HEK293 (cell line): Measurements from ENCODE around the gene CSTPP1.

Source experiments
- CTCF ChIA-PET: fragments of 350-600 bp; formaldehyde crosslinking; extraction: SDS; loops from one replicate; lab custom pipeline; 2021; ENCODE audit warnings: antibody characterized with exemption; lab: Yijun Ruan, JAX
- POLR2A ChIA-PET: fragments of 300-600 bp; formaldehyde crosslinking; extraction: SDS; loops from one replicate; lab custom pipeline; 2020; ENCODE audit warnings: antibody characterized with exemption, inconsistent platforms; lab: Yijun Ruan, JAX
- H3K27ac ChIP-seq: fragments of 200-500 bp; sonication (Bioruptor generic); 2 replicates; pipeline ENCODE4 v1.5.1; 2014; ENCODE audit warnings: low read depth, low read length, control low read depth, inconsistent platforms; ENCODE audit errors: extremely low read depth
- H3K36me3 ChIP-seq, 2 experiments: fragments of 200-500 bp in 1 of 2; sonication (Bioruptor generic) in 1 of 2; 1 replicate in 1 of 2; 2 replicates in 1 of 2; pipeline ENCODE4 v1.5.1; 2014 to 2017; ENCODE audit warnings: inconsistent platforms in 2 of 2, low read length in 2 of 2; ENCODE audit not compliant: control insufficient read depth in 2 of 2, insufficient read depth in 1 of 2
- H3K4me1 ChIP-seq: fragments of 200-500 bp; sonication (Bioruptor generic); 2 replicates; pipeline ENCODE4 v1.5.1; 2014; ENCODE audit warnings: mild to moderate bottlenecking, low read length, inconsistent platforms; ENCODE audit not compliant: control insufficient read depth, insufficient read depth
- H3K4me3 ChIP-seq: 2 replicates; pipeline ENCODE4 v1.5.1; 2011; ENCODE audit warnings: low read depth, mild to moderate bottlenecking, control low read depth, low read length, moderate library complexity
- H3K9me3 ChIP-seq: fragments of 200-500 bp; sonication (Bioruptor generic); 2 replicates; pipeline ENCODE4 v1.5.1; 2014; ENCODE audit warnings: low read depth, low read length, inconsistent platforms; ENCODE audit not compliant: control insufficient read depth, insufficient read depth
- AEBP2 ChIP-seq: fragments of 450-650 bp; formaldehyde crosslinking; IDR thresholded peaks from 2 replicates; pipeline ENCODE4 v1.5.1; 2016; ENCODE audit warnings: missing biosample characterization, missing genetic modification characterization, borderline replicate concordance
- FEZF1 ChIP-seq: fragments of 450-650 bp; formaldehyde crosslinking; IDR thresholded peaks from 2 replicates; pipeline ENCODE4 v1.5.1; 2016; ENCODE audit warnings: missing biosample characterization, missing genetic modification characterization
- HOXA7 ChIP-seq: sonication (generic); formaldehyde crosslinking; IDR thresholded peaks from 2 replicates; pipeline ENCODE4 v1.8.1; 2022; ENCODE audit warnings: missing genetic modification reagents, borderline replicate concordance
- REPIN1 ChIP-seq: fragments of 450-650 bp; formaldehyde crosslinking; IDR thresholded peaks from 2 replicates; pipeline ENCODE4 v1.5.1; 2017; ENCODE audit warnings: missing biosample characterization, missing genetic modification characterization, low read depth
- SETDB1 ChIP-seq: IDR thresholded peaks from one replicate; pipeline ENCODE4 v1.6.1; 2017; ENCODE audit warnings: mild to moderate bottlenecking, low read length, moderate library complexity, mixed read lengths; ENCODE audit not compliant: insufficient read length
- SP3 ChIP-seq: fragments of 450-650 bp; formaldehyde crosslinking; IDR thresholded peaks from 2 replicates; pipeline ENCODE4 v1.5.1; 2016; ENCODE audit warnings: missing biosample characterization, missing genetic modification characterization
- YY1 ChIP-seq: fragments of 450-650 bp; formaldehyde crosslinking; IDR thresholded peaks from 2 replicates; pipeline ENCODE4 v1.5.1; 2018; ENCODE audit warnings: missing biosample characterization, missing genetic modification characterization
- ZBTB21 ChIP-seq: fragments of 450-650 bp; formaldehyde crosslinking; IDR thresholded peaks from 2 replicates; pipeline ENCODE4 v1.5.1; 2017; ENCODE audit warnings: missing biosample characterization, missing genetic modification characterization
- ZFP37 ChIP-seq: fragments of 450-650 bp; formaldehyde crosslinking; IDR thresholded peaks from 2 replicates; pipeline ENCODE4 v1.5.1; 2016; ENCODE audit warnings: missing biosample characterization, missing genetic modification characterization
- ZNF121 ChIP-seq: fragments of 450-650 bp; formaldehyde crosslinking; IDR thresholded peaks from 2 replicates; pipeline ENCODE4 v1.5.1; 2016; ENCODE audit warnings: missing biosample characterization, missing genetic modification characterization
- ZNF16 ChIP-seq: fragments of 450-650 bp; formaldehyde crosslinking; IDR thresholded peaks from 2 replicates; pipeline ENCODE4 v1.5.1; 2016; ENCODE audit warnings: low read depth, missing biosample characterization, missing genetic modification characterization
- ZNF19 ChIP-seq: fragments of 450-650 bp; formaldehyde crosslinking; IDR thresholded peaks from 2 replicates; pipeline ENCODE4; 2016; ENCODE audit warnings: missing biosample characterization, missing genetic modification characterization, low read depth
- ZNF354C ChIP-seq: fragments of 450-650 bp; formaldehyde crosslinking; IDR thresholded peaks from 2 replicates; pipeline ENCODE4 v1.5.1; 2016; ENCODE audit warnings: missing biosample characterization, missing genetic modification characterization, low read depth, borderline replicate concordance
- ZNF362 ChIP-seq: fragments of 450-650 bp; formaldehyde crosslinking; IDR thresholded peaks from 2 replicates; pipeline ENCODE4 v1.5.1; 2016; ENCODE audit warnings: missing biosample characterization, missing genetic modification characterization
- ZNF398 ChIP-seq: fragments of 450-650 bp; formaldehyde crosslinking; IDR thresholded peaks from 2 replicates; pipeline ENCODE4 v1.5.1; 2017; ENCODE audit warnings: missing biosample characterization, missing genetic modification characterization
- ZNF404 ChIP-seq: fragments of 450-650 bp; formaldehyde crosslinking; IDR thresholded peaks from 2 replicates; pipeline ENCODE4 v1.5.1; 2017; ENCODE audit warnings: missing biosample characterization, missing genetic modification characterization
- ZNF529 ChIP-seq: fragments of 450-650 bp; formaldehyde crosslinking; IDR thresholded peaks from 2 replicates; pipeline ENCODE4 v1.5.1; 2017; ENCODE audit warnings: missing genetic modification characterization, missing biosample characterization; ENCODE audit not compliant: insufficient replicate concordance
- ZNF561 ChIP-seq: fragments of 450-650 bp; IDR thresholded peaks from 2 replicates; pipeline ENCODE4 v1.5.1; 2018; ENCODE audit warnings: missing biosample characterization, missing genetic modification characterization, borderline replicate concordance
- ZNF610 ChIP-seq: fragments of 450-650 bp; formaldehyde crosslinking; IDR thresholded peaks from 2 replicates; pipeline ENCODE4 v1.5.1; 2016; ENCODE audit warnings: missing biosample characterization, missing genetic modification characterization, borderline replicate concordance
- ZNF639 ChIP-seq: fragments of 450-650 bp; formaldehyde crosslinking; IDR thresholded peaks from 2 replicates; pipeline ENCODE4 v1.5.1; 2016; ENCODE audit warnings: missing biosample characterization, missing genetic modification characterization
- ZNF654 ChIP-seq: fragments of 450-650 bp; formaldehyde crosslinking; IDR thresholded peaks from 2 replicates; pipeline ENCODE4 v1.5.1; 2016; ENCODE audit warnings: low read depth, missing biosample characterization, missing genetic modification characterization
- ZNF76 ChIP-seq: fragments of 450-650 bp; formaldehyde crosslinking; IDR thresholded peaks from 2 replicates; pipeline ENCODE4; 2016; ENCODE audit warnings: low read depth, missing biosample characterization, missing genetic modification characterization, borderline replicate concordance

Gene CSTPP1

DNA sequence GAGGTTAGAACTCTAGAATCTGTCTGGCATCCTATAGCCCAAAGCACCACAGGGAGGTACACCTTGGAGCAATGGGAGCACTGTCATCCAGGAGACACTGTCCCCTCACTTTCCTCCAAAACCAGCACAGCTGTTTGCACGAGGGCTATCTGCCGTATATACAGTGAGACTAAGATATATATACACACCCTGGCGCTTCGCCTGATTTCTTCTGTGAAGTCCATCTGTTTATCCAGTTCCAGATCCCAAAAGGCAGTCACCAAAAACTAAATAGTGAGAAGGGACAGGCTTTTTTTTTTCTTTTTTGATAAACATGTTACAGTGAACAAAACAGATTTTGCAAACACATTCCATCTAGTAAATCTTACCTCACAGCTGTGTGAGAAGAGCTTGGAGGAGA lies 171.7 kb downstream of the CSTPP1 start:
- CTCF ChIA-PET, result no interaction called here
- TF ChIP-seq ZNF354C (tag by site-specific recombination) (no peak), ZNF19 (no peak), ZNF561 (tag by site-specific recombination) (no peak), ZNF610 (tag by site-specific recombination) (no peak)
- POLR2A ChIA-PET, result interaction anchor here (0.6 to 1.4 kb wide), 2 partner anchors 15 to 191 kb away, joined by 3 to 5 read pairs; no protein-coding TSS in a partner anchor
- Histone ChIP-seq H3K36me3 (no peaks in the 10 kb centered on the region), H3K4me1 (no peaks in the 10 kb centered on the region), H3K27ac (no peak overlapping the region), H3K4me3 (no peak overlapping the region), H3K9me3 (no peaks in the 10 kb centered on the region)

GRCh38 chr11:47109051-47109726 lies 172.6 kb downstream of the CSTPP1 start:
- ChIA-PET CTCF (interaction anchor here (0.7 to 1.1 kb wide), 3 partner anchors 16 to 44 kb away, joined by 3 to 4 read pairs (median 3); no protein-coding TSS in a partner anchor), POLR2A (interaction anchor here (0.5 kb wide), 1 partner anchor 651 kb away, joined by 5 read pairs; no protein-coding TSS in a partner anchor)
- TF ChIP-seq FEZF1 (no peak), ZNF121 (no peak), ZNF529 (tag by site-specific recombination) (no peak), ZNF398 (tag by site-specific recombination) (no peak), REPIN1 (no peak), SETDB1 (no peak), ZFP37 (tag by site-specific recombination) (no peak)
- no peak overlapping the region for H3K27ac ChIP-seq
- H3K9me3 ChIP-seq, result no peaks in the 10 kb centered on the region
- no peaks in the 10 kb centered on the region for H3K36me3 ChIP-seq
- no peaks in the 10 kb centered on the region for H3K4me1 ChIP-seq
- no peak overlapping the region for H3K4me3 ChIP-seq

GRCh38 chr11:47109727-47110246 lies 173.2 kb downstream of the CSTPP1 start:
- TF ChIP-seq SP3 (tag by site-specific recombination) (no peak), HOXA7 (CRISPR knock-in tag) (no peak), ZNF404 (tag by site-specific recombination) (no peak), AEBP2 (tag by site-specific recombination) (no peak), ZNF362 (tag by site-specific recombination) (no peak), ZNF639 (no peak), ZNF16 (tag by site-specific recombination) (no peak), YY1 (tag by site-specific recombination) (no peak), ZNF654 (tag by site-specific recombination) (no peak), ZBTB21 (tag by site-specific recombination) (no peak), ZNF76 (tag by site-specific recombination) (no peak)
- POLR2A ChIA-PET, result interaction anchor here (0.5 kb wide), 1 partner anchor 650 kb away, joined by 5 read pairs; no protein-coding TSS in a partner anchor
- no peaks in the 10 kb centered on the region for H3K36me3 ChIP-seq
- CTCF ChIA-PET, result interaction anchor here (1.0 to 1.1 kb wide), 2 partner anchors 36 to 44 kb away, joined by 3 to 4 read pairs; no protein-coding TSS in a partner anchor
- H3K4me3 ChIP-seq, result no peak overlapping the region
- H3K9me3 ChIP-seq, result no peaks in the 10 kb centered on the region
- no peaks in the 10 kb centered on the region for H3K4me1 ChIP-seq
- no peak overlapping the region for H3K27ac ChIP-seq
